GM12865 (cell line): Measurements from ENCODE around the gene NAV3.

Source experiments
- DNase-seq: peaks from one replicate; pipeline ENCODE4 v3.0.0; 2010; ENCODE audit warnings: low read depth
- H3K4me3 ChIP-seq: 2 replicates; pipeline ENCODE4 v1.5.1; 2011; ENCODE audit warnings: mild to moderate bottlenecking, low read depth, low read length, control low read depth
- CTCF ChIP-seq: IDR thresholded peaks from 2 replicates; pipeline ENCODE4 v1.5.1; 2011; ENCODE audit warnings: low read length, control low read depth, low read depth, inconsistent platforms; ENCODE audit not compliant: insufficient read depth; ENCODE audit errors: missing control alignments

NAV3 gene

GRCh38 chr12:78081590-78082314 is 251.1 kb downstream of the NAV3 start:
- TF ChIP-seq CTCF: no peak

GRCh38 chr12:78085542-78086182 is 255.0 kb downstream of the NAV3 start:
- no peak for DNase-seq
- TF ChIP-seq CTCF: no peak
- no peak overlapping the region for H3K4me3 ChIP-seq

More at GRCh38 chr12:78081590-78082314, 251.1 kb downstream of the NAV3 start:
- peak; percentile 21 for DNase-seq
- no peak overlapping the region for H3K4me3 ChIP-seq

- no peak for DNase-seq
- no peak for TF ChIP-seq CTCF
- H3K4me3 ChIP-seq: no peak overlapping the region
Observed at GRCh38 chr12:78086553-78087362, 256.1 kb downstream of the NAV3 start.

GRCh38 chr12:78087363-78087675 is 256.6 kb downstream of the NAV3 start:
- no peak for DNase-seq
- no peak for TF ChIP-seq CTCF
- no peak overlapping the region for H3K4me3 ChIP-seq

- TF ChIP-seq CTCF: no peak
- no peak for DNase-seq
- peak overlapping the region; percentile 11; the same call in 1 of the 2 replicates for H3K4me3 ChIP-seq
Observed at GRCh38 chr12:78088391-78088832, 257.7 kb downstream of the NAV3 start.

- H3K4me3 ChIP-seq: no peak overlapping the region
- no peak for TF ChIP-seq CTCF
- DNase-seq: no peak
Observed at GRCh38 chr12:78090266-78090665, 259.6 kb downstream of the NAV3 start.
